ENCODE data around the gene SDHAF3. TPM values are rescaled to one million over a fixed set of nuclear protein-coding genes. Genes with fewer than 3 reads are reported as not detected.

Gene SDHAF3
- total RNA-seq, 2 donors from 2014 or later: 20.2 to 22.4 TPM

DNA sequence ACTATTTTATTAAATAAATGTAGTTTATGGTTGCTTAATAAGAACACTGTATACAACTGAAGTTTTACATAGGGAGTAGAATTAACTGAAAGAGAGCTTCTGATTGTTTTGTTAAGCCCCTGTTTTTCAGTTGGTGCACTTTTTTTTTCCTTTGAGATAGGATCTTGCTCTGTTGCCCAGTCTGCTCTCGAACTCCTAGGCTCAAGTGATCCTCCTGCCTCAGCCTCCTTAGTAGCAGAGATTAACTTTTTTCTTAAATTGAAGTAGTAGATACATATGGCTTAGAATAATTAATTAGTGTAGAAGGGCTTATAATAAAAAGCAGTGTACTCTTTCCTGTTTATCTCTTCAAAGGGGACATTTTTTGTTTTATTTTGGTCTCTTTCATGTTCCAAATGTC, 11.2 kb downstream of the SDHAF3 start:
- TF ChIP-seq, protein P1, sequence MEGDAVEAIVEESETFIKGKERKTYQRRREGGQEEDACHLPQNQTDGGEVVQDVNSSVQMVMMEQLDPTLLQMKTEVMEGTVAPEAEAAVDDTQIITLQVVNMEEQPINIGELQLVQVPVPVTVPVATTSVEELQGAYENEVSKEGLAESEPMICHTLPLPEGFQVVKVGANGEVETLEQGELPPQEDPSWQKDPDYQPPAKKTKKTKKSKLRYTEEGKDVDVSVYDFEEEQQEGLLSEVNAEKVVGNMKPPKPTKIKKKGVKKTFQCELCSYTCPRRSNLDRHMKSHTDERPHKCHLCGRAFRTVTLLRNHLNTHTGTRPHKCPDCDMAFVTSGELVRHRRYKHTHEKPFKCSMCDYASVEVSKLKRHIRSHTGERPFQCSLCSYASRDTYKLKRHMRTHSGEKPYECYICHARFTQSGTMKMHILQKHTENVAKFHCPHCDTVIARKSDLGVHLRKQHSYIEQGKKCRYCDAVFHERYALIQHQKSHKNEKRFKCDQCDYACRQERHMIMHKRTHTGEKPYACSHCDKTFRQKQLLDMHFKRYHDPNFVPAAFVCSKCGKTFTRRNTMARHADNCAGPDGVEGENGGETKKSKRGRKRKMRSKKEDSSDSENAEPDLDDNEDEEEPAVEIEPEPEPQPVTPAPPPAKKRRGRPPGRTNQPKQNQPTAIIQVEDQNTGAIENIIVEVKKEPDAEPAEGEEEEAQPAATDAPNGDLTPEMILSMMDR (conservative IDR thresholded peaks at IDR 0.05): no peak
- Mint-ChIP-seq H3K36me3 (ENCODE audit: low read depth) (no peaks in the 10 kb centered on the region), H3K27me3 (ENCODE audit: insufficient read depth) (no peaks in the 10 kb centered on the region), H3K4me3 (no peak overlapping the region), H3K9me3 (peaks cover 15% of the 10 kb centered on the region), H3K27ac (no peak overlapping the region), H3K4me1 (peaks cover 25% of the 10 kb centered on the region)
- no peak for DNase-seq
- Histone ChIP-seq H3K9me3 (ENCODE audit: control insufficient read depth, low read length) (no peaks in the 10 kb centered on the region), H3K27me3 (ENCODE audit: control insufficient read depth, insufficient read depth, low read length, poor library complexity, severe bottlenecking) (no peaks in the 10 kb centered on the region), H3K36me3 (ENCODE audit: control insufficient read depth, insufficient read depth, low read length) (no peaks in the 10 kb centered on the region), H3K9ac (ENCODE audit: extremely low read depth, low read length, poor library complexity, severe bottlenecking) (no peak overlapping the region), H3K27ac (ENCODE audit: low read depth, low read length) (no peak overlapping the region), H3K4me3 (ENCODE audit: low read length) (no peak overlapping the region), H3K4me1 (ENCODE audit: control insufficient read depth, insufficient read depth, low read length) (peaks cover 3% of the 10 kb centered on the region)
- WGBS, 2 experiments (ENCODE audit: insufficient coverage in 1 of 2, insufficient read length in 1 of 2): 94% methylated on average over 1 of the region's 1 CpG; no CpG with 5 or more reads in 1 of the 2 experiments

DNA sequence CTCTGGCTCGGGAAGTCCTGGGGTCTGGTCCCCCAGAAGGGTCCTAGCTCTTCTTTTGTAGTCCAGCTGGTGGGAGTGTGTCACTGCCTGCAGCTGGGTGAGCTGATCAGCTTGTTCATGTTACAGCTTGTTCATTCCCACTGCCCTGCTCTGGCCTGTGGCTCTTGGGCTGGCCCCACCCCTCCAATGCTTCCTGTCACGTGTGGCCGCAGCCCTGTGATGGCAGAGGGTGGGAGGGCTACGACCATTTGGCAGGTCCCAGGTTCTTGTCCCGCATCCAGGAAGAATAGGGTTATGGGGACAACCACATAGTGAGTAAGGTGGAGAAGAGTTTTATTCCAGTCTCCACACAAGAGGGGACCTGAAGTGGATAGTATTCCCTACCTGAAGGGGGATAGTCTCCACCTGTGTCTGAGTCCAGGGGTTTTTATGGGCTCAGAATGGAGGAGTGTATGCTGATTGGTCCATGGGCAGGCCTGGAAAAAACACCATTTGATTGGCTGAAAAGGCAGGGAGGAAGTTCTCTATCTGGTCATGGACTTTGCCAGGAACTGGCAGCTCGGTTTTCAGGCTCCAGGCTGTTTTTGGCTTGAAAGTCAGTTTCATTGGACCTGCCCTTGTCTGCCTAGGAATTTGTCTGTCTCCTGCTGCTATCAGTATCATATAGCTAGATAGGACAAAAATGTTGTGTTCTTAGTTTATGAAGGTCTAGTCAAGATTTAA, 13.1 kb downstream of the SDHAF3 start:
- Histone ChIP-seq H3K4me1 (ENCODE audit: control insufficient read depth, insufficient read depth, low read length) (peaks cover 3% of the 10 kb centered on the region), H3K9ac (ENCODE audit: extremely low read depth, low read length, poor library complexity, severe bottlenecking) (no peak overlapping the region), H3K36me3 (ENCODE audit: control insufficient read depth, insufficient read depth, low read length) (no peaks in the 10 kb centered on the region), H3K9me3 (ENCODE audit: control insufficient read depth, low read length) (no peaks in the 10 kb centered on the region), H3K27me3 (ENCODE audit: control insufficient read depth, insufficient read depth, low read length, poor library complexity, severe bottlenecking) (no peaks in the 10 kb centered on the region), H3K4me3 (ENCODE audit: low read length) (no peak overlapping the region), H3K27ac (ENCODE audit: low read depth, low read length) (no peak overlapping the region)
- DNase-seq: peak; percentile 58
- H3K27me3 Mint-ChIP-seq (ENCODE audit: insufficient read depth): no peaks in the 10 kb centered on the region
- no peaks in the 10 kb centered on the region for H3K36me3 Mint-ChIP-seq (ENCODE audit: low read depth)
- H3K4me3 Mint-ChIP-seq: no peak overlapping the region
- H3K9me3 Mint-ChIP-seq: peaks cover 3% of the 10 kb centered on the region
- TF ChIP-seq, protein P1 (conservative IDR thresholded peaks at IDR 0.05): no peak
- WGBS, 2 experiments (ENCODE audit: insufficient coverage in 1 of 2, insufficient read length in 1 of 2): 92 to 96% methylated on average over 4 to 6 of the region's 6 CpGs
- peaks cover 28% of the 10 kb centered on the region for H3K4me1 Mint-ChIP-seq
- no peak overlapping the region for H3K27ac Mint-ChIP-seq

DNA sequence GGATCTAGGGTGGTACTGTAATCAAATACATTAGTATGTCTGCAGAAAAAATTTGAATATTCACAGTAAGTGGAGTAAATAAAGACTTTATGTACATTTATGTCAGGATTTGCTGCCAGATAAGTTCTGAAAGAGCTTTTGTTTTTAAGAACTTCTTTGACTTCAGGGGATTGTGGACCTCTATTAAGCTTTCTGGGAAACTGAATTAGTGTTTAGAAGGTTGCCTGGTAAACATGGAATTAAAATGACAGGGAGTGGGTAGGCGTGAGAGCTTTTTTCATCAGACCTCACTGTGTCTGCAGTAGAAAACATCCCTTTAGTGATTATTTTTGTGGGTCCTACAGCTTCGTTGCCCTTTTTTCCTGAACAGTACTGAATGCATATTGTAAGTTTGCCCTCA, 15.7 kb downstream of the SDHAF3 start:
- TF ChIP-seq, protein P1 (conservative IDR thresholded peaks at IDR 0.05): no peak
- WGBS, 2 experiments (ENCODE audit: insufficient coverage in 1 of 2, insufficient read length in 1 of 2): 83 to 89% methylated on average over 1 to 2 of the region's 2 CpGs
- peaks cover 18% of the 10 kb centered on the region for H3K36me3 Mint-ChIP-seq (ENCODE audit: low read depth)
- H3K4me1 Mint-ChIP-seq: peaks cover 16% of the 10 kb centered on the region
- H3K9me3 Mint-ChIP-seq: peaks cover 11% of the 10 kb centered on the region
- H3K9me3 ChIP-seq (ENCODE audit: control insufficient read depth, low read length): peaks cover 19% of the 10 kb centered on the region
- no peak overlapping the region for H3K9ac ChIP-seq (ENCODE audit: extremely low read depth, low read length, poor library complexity, severe bottlenecking)
- no peak for DNase-seq
- no peaks in the 10 kb centered on the region for H3K27me3 Mint-ChIP-seq (ENCODE audit: insufficient read depth)
- H3K27ac Mint-ChIP-seq: peak overlapping the region; percentile 59
- H3K27me3 ChIP-seq (ENCODE audit: control insufficient read depth, insufficient read depth, low read length, poor library complexity, severe bottlenecking): no peaks in the 10 kb centered on the region
- peaks cover 3% of the 10 kb centered on the region for H3K4me1 ChIP-seq (ENCODE audit: control insufficient read depth, insufficient read depth, low read length)
- H3K4me3 Mint-ChIP-seq: no peak overlapping the region
- no peak overlapping the region for H3K4me3 ChIP-seq (ENCODE audit: low read length)
- peaks cover 10% of the 10 kb centered on the region for H3K36me3 ChIP-seq (ENCODE audit: control insufficient read depth, insufficient read depth, low read length)
- H3K27ac ChIP-seq (ENCODE audit: low read depth, low read length): no peak overlapping the region
